K562 (cell line): ENCODE measurements around the gene VPS26A. TPM values are rescaled to one million over a fixed set of nuclear protein-coding genes. Genes with fewer than 3 reads are reported as not detected.

Experiments used
- ATAC-seq: fragments of 200-7000 bp; cut with Tn5 transposase; 3 replicates; pipeline ENCODE4 v1.9.1; 2020; ENCODE audit warnings: moderate library complexity
- BruUV-seq: library from RNA; stranded (reverse); fragments of 400-500 nt; replicated peaks from 2 replicates; lab custom pipeline; 2021; lab: Mats Ljungman, UMichigan
- CTCF ChIA-PET: fragments of 300-600 bp; formaldehyde crosslinking; extraction: SDS; loops from one replicate; lab custom pipeline; 2021; ENCODE audit warnings: low intra/inter-chr PET ratio; lab: Yijun Ruan, JAX
- POLR2A ChIA-PET: fragments of 300-600, 350-650 bp; sonication (Branson Sonifier 250); formaldehyde crosslinking; extraction: SDS; loops from one replicate; lab custom pipeline; 2021; ENCODE audit warnings: antibody characterized with exemption, inconsistent platforms; lab: Yijun Ruan, JAX
- DNase-seq, 4 experiments: peaks; one replicate each; pipeline versions ENCODE4 v3.0.0 to v3.0.0-alpha.2; 2011 to 2018; ENCODE audit warnings: low spot score in 3 of 4, mixed read lengths in 3 of 4; ENCODE audit errors: extremely low read depth in 1 of 4
- FAIRE-seq: peaks from 2 replicates; lab custom pipeline; 2011; peaks lifted over from hg19 to GRCh38; lab: Jason Lieb, UNC
- H2AFZ ChIP-seq: 2 replicates; pipeline ENCODE4 v1.6.0; 2011; ENCODE audit warnings: low read depth, low read length, control low read depth, inconsistent platforms
- H3K27ac ChIP-seq: fragments of 200-600 bp; 3 replicates; pipeline ENCODE4 v1.8.0; 2011; ENCODE audit warnings: low read depth, mild to moderate bottlenecking, control low read depth, inconsistent platforms, low read length, moderate library complexity, mixed read lengths; ENCODE audit errors: extremely low read depth
- H3K27me3 ChIP-seq, 2 experiments: fragments of 300-600 bp in 1 of 2; 2 replicates in 1 of 2; 3 replicates in 1 of 2; pipeline versions ENCODE4 v1.6.0 to v1.8.0; 2011; ENCODE audit warnings: inconsistent platforms in 2 of 2, low read length in 2 of 2, mild to moderate bottlenecking in 1 of 2, mixed read lengths in 1 of 2, moderate library complexity in 1 of 2; ENCODE audit not compliant: control insufficient read depth in 2 of 2, insufficient read depth in 2 of 2
- H3K36me3 ChIP-seq: fragments of 300-600 bp; 3 replicates; pipeline ENCODE4 v1.8.0; 2011; ENCODE audit warnings: mild to moderate bottlenecking, low read length, inconsistent platforms; ENCODE audit not compliant: control insufficient read depth, insufficient read depth
- H3K4me1 ChIP-seq, 2 experiments: fragments of 200-600 bp in 1 of 2; replicated peaks in 1 of 2; 2 replicates in 1 of 2; 3 replicates in 1 of 2; pipeline versions ENCODE4 v1.5.1 to v1.8.0; 2011; ENCODE audit warnings: inconsistent platforms in 2 of 2, low read length in 2 of 2, mild to moderate bottlenecking in 1 of 2, mixed read lengths in 1 of 2, moderate library complexity in 1 of 2; ENCODE audit not compliant: control insufficient read depth in 2 of 2, insufficient read depth in 2 of 2
- H3K4me2 ChIP-seq: 2 replicates; pipeline ENCODE4 v1.6.1; 2011; ENCODE audit warnings: low read length, control low read depth, inconsistent platforms, mixed read lengths; ENCODE audit not compliant: insufficient read depth
- H3K4me3 ChIP-seq: fragments of 200-600 bp; sonication (generic), shearing (Covaris generic); 2 replicates; pipeline ENCODE4 v1.5.1; 2016; ENCODE audit warnings: control low read depth, inconsistent platforms
- H3K79me2 ChIP-seq: fragments of 200-600 bp; 3 replicates; pipeline ENCODE4 v1.8.0; 2011; ENCODE audit warnings: low read length, inconsistent platforms; ENCODE audit not compliant: control insufficient read depth, insufficient read depth
- H3K9ac ChIP-seq, 2 experiments: 2 replicates each; pipeline versions ENCODE4 v1.6.0 to v1.6.1; 2011; ENCODE audit warnings: low read depth in 2 of 2, low read length in 2 of 2, control low read depth in 1 of 2, inconsistent platforms in 1 of 2, mild to moderate bottlenecking in 1 of 2, mixed read lengths in 1 of 2; ENCODE audit not compliant: insufficient read depth in 1 of 2
- H3K9me1 ChIP-seq: one replicate; pipeline ENCODE4 v1.6.0; 2011; ENCODE audit warnings: inconsistent platforms, mild to moderate bottlenecking, low read length, moderate library complexity; ENCODE audit not compliant: control insufficient read depth, insufficient read depth
- H3K9me3 ChIP-seq: replicated peaks from 2 replicates; pipeline ENCODE4 v1.5.1; 2011; ENCODE audit warnings: low read depth, low read length, inconsistent platforms; ENCODE audit not compliant: control insufficient read depth, insufficient read depth
- H4K20me1 ChIP-seq: replicated peaks from 2 replicates; pipeline ENCODE4 v1.6.1; 2011; ENCODE audit warnings: low read length, inconsistent platforms, mixed read lengths; ENCODE audit not compliant: control insufficient read depth, insufficient read depth
- ARID1B ChIP-seq: fragments of 450-650 bp; IDR thresholded peaks from 2 replicates; pipeline ENCODE4 v1.6.1; 2016; ENCODE audit warnings: antibody characterized with exemption, mild to moderate bottlenecking, inconsistent platforms
- CTBP1 ChIP-seq: fragments of 450-650 bp; IDR thresholded peaks from 2 replicates; pipeline ENCODE4 v1.6.1; 2016; ENCODE audit warnings: borderline replicate concordance
- HDAC3 ChIP-seq: fragments of 450-650 bp; IDR thresholded peaks from 2 replicates; pipeline ENCODE4 v1.6.1; 2018; ENCODE audit warnings: borderline replicate concordance, mild to moderate bottlenecking, moderate library complexity; ENCODE audit not compliant: partially characterized antibody
- MEF2D ChIP-seq: conservative IDR thresholded peaks from 2 replicates; pipeline ENCODE4 v1.6.1; 2016; ENCODE audit warnings: low read depth, missing genetic modification characterization, missing compliant biosample characterization
- MYBL2 ChIP-seq, 2 experiments: fragments of 450-650 bp in 1 of 2; sonication (generic) in 1 of 2; formaldehyde crosslinking in 1 of 2; IDR thresholded peaks; 2 replicates each; pipeline versions ENCODE4 v1.6.1 to v1.8.1; 2017 to 2022; ENCODE audit warnings: borderline replicate concordance in 1 of 2, inconsistent platforms in 1 of 2, low read depth in 1 of 2, mild to moderate bottlenecking in 1 of 2, missing genetic modification reagents in 1 of 2, moderate library complexity in 1 of 2
- NR1H2 ChIP-seq: sonication (generic); formaldehyde crosslinking; IDR thresholded peaks from 2 replicates; pipeline ENCODE4 v1.4.0; 2020; ENCODE audit warnings: mild to moderate bottlenecking, missing genetic modification reagents
- NR4A1 ChIP-seq, 2 experiments: fragments of 250-450 bp in 1 of 2; fragments of 450-650 bp in 1 of 2; sonication (Bioruptor Pico) in 1 of 2; IDR thresholded peaks; 2 replicates each; pipeline versions ENCODE4 v1.4.0 to v1.6.1; 2016 to 2020; ENCODE audit warnings: mild to moderate bottlenecking in 2 of 2, missing compliant biosample characterization in 1 of 2, missing genetic modification characterization in 1 of 2, moderate library complexity in 1 of 2
- POLR2H ChIP-seq: IDR thresholded peaks from 2 replicates; pipeline ENCODE4 v1.6.1; 2016; ENCODE audit warnings: missing genetic modification characterization, low read depth, mild to moderate bottlenecking, control low read depth, missing compliant biosample characterization, moderate library complexity
- RBM39 ChIP-seq: fragments of 200-400 bp; formaldehyde crosslinking; optimal IDR thresholded peaks from 2 replicates; pipeline ENCODE3; 2018; ENCODE audit warnings: low read depth, low read length
- TBL1XR1 ChIP-seq, 2 experiments: IDR thresholded peaks; 2 replicates each; pipeline ENCODE4 v1.6.1; 2012; ENCODE audit warnings: improper control_type of control experiment in 2 of 2, low read length in 2 of 2, mild to moderate bottlenecking in 1 of 2
- TFAM ChIP-seq: fragments of 250-450 bp; sonication (Bioruptor Pico); conservative IDR thresholded peaks from 2 replicates; pipeline ENCODE4 v1.5.0; 2021; ENCODE audit warnings: mild to moderate bottlenecking, moderate library complexity
- ZKSCAN8 ChIP-seq: fragments of 200-800 bp; sonication (Bioruptor generic); IDR thresholded peaks from 2 replicates; pipeline ENCODE4 v1.6.1; 2016; ENCODE audit warnings: missing genetic modification characterization, missing compliant biosample characterization
- WGBS: fragments of 100-300 bp; shearing (Covaris generic); methylation state at CpG from one replicate; pipeline ENCODE4 v1.1.6; 2016; ENCODE audit warnings: low coverage, mixed read lengths; ENCODE audit not compliant: insufficient coverage; ENCODE audit errors: missing lambda C conversion rate; 5-methylcytosine and 5-hydroxymethylcytosine counted together
- in situ Hi-C: fragments of 300-500 bp; cut with MboI; formaldehyde crosslinking; loops from 4 replicates; pipeline ENCODE4 v1.15.0; 2018; ENCODE audit warnings: inconsistent platforms, mixed read lengths
- intact Hi-C: fragments of 100-400 bp; cut with micrococcal nuclease; formaldehyde crosslinking; loops from 2 replicates; pipeline ENCODE4 v1.14.2; 2022
- polyA plus RNA-seq, 8 experiments: library from polyadenylated mRNA; depleted of rRNA in 4 of 8; stranded (reverse) in 5 of 8; unstranded in 3 of 8; fragments of >200 nt; fragmentation: Nextera tagmentation in 2 of 8; fragmentation: Illumina TruSeq in 1 of 8; extraction: Ambion mirVana in 2 of 8; extraction: Trizol in 1 of 8; gene quantifications; 2 replicates each; pipeline versions ENCODE4 v1.2.1 to v1.2.3, GENCODE V29; 2011 to 2014; ENCODE audit warnings: inconsistent platforms in 1 of 8, missing spikeins in 1 of 8
- total RNA-seq, 7 experiments: library from RNA; depleted of rRNA in 6 of 7; stranded (reverse); fragments of >200 nt in 6 of 7; fragmentation: Illumina TruSeq in 2 of 7; extraction: Trizol in 2 of 7; gene quantifications; 2 replicates each; pipeline versions ENCODE4 v1.2.1 to v1.2.3, GENCODE V29; 2011 to 2021; ENCODE audit warnings: low replicate concordance in 1 of 7
- TF ChIP-seq, protein P1 (sequence below): fragments of 450-650 bp; IDR thresholded peaks from 2 replicates; pipeline ENCODE4 v1.6.1; 2018; ENCODE audit not compliant: partially characterized antibody
- TF ChIP-seq, protein P2 (sequence below): IDR thresholded peaks from 2 replicates; pipeline ENCODE4 v1.6.1; 2012; ENCODE audit warnings: low read depth, low read length, improper control_type of control experiment, borderline replicate concordance

Gene VPS26A
- total and polyA plus RNA-seq, 9 of the 15 experiments (the other 6 are each of a cell fraction or from before 2014, with no cell fraction given), result 47.1 to 137 (median 69.3) TPM

DNA sequence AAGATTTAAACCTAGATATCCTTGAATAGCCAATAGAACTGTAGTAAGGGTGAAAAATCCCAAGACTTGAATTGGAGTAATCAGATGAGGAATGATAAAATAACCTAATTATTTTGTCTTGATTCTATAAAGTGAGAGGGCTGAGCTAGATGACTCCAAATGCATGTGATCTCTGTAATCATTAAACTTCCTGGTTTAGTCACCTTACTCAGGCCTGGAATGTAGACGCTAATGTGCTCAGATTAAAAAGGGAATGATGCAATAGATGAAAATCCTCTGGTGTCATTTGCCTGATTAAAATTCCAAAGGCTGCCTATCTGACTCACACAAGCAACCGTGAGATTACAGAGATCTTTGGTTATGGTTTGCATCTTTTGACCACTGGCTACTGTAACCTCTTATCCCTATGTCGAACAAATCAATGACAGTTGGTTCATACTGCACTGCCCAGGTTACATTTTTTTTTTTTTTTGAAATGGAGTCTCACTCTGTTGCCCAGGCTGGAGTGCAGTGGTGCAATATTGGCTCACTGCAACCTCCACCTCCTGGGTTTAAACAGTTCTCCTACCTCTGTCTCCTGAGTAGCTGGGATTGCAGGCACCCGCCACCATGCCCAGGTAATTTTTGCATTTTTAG is 93.3 kb downstream of the VPS26A start:
- Histone ChIP-seq H3K79me2 (no peaks in the 10 kb centered on the region), H3K4me1 (peaks cover 6 to 39% of the 10 kb centered on the region in 2 experiments), H3K9me3 (no peaks in the 10 kb centered on the region), H4K20me1 (no peaks in the 10 kb centered on the region), H3K9me1 (no peaks in the 10 kb centered on the region), H3K36me3 (no peaks in the 10 kb centered on the region), H3K9ac (no peak overlapping the region), H2AFZ (peak overlapping the region; percentile 27), H3K27me3 (no peaks in the 10 kb centered on the region), H3K4me3 (no peak overlapping the region), H3K4me2 (peak overlapping the region; percentile 1; the same call in 1 of the 2 replicates), H3K27ac (no peak overlapping the region; the same call in 2 of the 3 replicates)
- FAIRE-seq, result no peak
- BruUV-seq, result no TSS peak
- 26% methylated on average over 4 of the region's 4 CpGs for WGBS
- peak in 1 of 4 experiments; percentile 53 for DNase-seq
- ChIA-PET CTCF (no interaction called here), POLR2A (interaction anchor here (0.8 to 1.4 kb wide), 5 partner anchors 8 to 173 kb away, joined by 3 to 5 read pairs (median 4); no protein-coding TSS in a partner anchor)
- intact Hi-C loops, result loop anchor here (2.0 to 5.0 kb wide), 2 partner anchors 95 to 124 kb away; partner anchors contain the start of gene VPS26A
- in situ Hi-C loops, result no loop called here
- ATAC-seq, result peak; percentile 65
- TF ChIP-seq POLR2H (tag) (peak; percentile 77), MYBL2 (IDR thresholded peaks at IDR 0.05; ENCODE audit: low read depth) (no peak), MYBL2 (CRISPR knock-in tag; IDR thresholded peaks at IDR 0.05; ENCODE audit: borderline replicate concordance) (no peak), NR4A1 (CRISPR knock-in tag; IDR thresholded peaks at IDR 0.05) (no peak), NR4A1 (tag; IDR thresholded peaks at IDR 0.05) (peak; percentile 57; the same call in 1 of the 2 replicates), NR1H2 (CRISPR knock-in tag) (no peak), CTBP1 (no peak; the same call in none of the 2 replicates), HDAC3 (peak; percentile 59), ARID1B (peak; percentile 86), TBL1XR1 (IDR thresholded peaks at IDR 0.05; ENCODE audit: low read length in 2 of 2) (peak in 1 of 2 experiments; percentile 56; a peak in 1 of 4 replicates), TFAM (CRISPR knock-in tag) (no peak), ZKSCAN8 (CRISPR knock-in tag) (peak; percentile 72; the same call in 1 of the 2 replicates), RBM39 (no peak), MEF2D (no peak; the same call in 1 of the 2 replicates)
- TF ChIP-seq, protein P1, sequence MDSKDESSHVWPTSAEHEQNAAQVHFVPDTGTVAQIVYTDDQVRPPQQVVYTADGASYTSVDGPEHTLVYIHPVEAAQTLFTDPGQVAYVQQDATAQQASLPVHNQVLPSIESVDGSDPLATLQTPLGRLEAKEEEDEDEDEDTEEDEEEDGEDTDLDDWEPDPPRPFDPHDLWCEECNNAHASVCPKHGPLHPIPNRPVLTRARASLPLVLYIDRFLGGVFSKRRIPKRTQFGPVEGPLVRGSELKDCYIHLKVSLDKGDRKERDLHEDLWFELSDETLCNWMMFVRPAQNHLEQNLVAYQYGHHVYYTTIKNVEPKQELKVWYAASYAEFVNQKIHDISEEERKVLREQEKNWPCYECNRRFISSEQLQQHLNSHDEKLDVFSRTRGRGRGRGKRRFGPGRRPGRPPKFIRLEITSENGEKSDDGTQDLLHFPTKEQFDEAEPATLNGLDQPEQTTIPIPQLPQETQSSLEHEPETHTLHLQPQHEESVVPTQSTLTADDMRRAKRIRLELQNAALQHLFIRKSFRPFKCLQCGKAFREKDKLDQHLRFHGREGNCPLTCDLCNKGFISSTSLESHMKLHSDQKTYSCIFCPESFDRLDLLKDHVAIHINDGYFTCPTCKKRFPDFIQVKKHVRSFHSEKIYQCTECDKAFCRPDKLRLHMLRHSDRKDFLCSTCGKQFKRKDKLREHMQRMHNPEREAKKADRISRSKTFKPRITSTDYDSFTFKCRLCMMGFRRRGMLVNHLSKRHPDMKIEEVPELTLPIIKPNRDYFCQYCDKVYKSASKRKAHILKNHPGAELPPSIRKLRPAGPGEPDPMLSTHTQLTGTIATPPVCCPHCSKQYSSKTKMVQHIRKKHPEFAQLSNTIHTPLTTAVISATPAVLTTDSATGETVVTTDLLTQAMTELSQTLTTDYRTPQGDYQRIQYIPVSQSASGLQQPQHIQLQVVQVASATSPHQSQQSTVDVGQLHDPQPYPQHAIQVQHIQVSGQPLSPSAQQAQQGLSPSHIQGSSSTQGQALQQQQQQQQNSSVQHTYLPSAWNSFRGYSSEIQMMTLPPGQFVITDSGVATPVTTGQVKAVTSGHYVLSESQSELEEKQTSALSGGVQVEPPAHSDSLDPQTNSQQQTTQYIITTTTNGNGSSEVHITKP, result no peak
- TF ChIP-seq, protein P2, sequence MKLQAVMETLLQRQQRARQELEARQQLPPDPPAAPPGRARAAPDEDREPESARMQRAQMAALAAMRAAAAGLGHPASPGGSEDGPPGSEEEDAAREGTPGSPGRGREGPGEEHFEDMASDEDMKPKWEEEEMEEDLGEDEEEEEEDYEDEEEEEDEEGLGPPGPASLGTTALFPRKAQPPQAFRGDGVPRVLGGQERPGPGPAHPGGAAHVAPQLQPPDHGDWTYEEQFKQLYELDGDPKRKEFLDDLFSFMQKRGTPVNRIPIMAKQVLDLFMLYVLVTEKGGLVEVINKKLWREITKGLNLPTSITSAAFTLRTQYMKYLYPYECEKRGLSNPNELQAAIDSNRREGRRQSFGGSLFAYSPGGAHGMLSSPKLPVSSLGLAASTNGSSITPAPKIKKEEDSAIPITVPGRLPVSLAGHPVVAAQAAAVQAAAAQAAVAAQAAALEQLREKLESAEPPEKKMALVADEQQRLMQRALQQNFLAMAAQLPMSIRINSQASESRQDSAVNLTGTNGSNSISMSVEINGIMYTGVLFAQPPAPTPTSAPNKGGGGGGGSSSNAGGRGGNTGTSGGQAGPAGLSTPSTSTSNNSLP, result peak; percentile 99
